Prostate gland (tissue), 2 donors: Measurements from ENCODE around the gene EPS8. TPM values are rescaled to one million over a fixed set of nuclear protein-coding genes. Genes with fewer than 3 reads are reported as not detected.

ENCODE experiments used
- DNase-seq: peaks from one replicate; pipeline ENCODE4 v3.0.0-alpha.2; 2019; ENCODE audit warnings: low spot score
- H3K27ac ChIP-seq, 2 donors: fragments of 200-600 bp; sonication (generic); 2 replicates each; pipeline ENCODE4 v1.5.1; 2017 to 2019
- H3K27me3 ChIP-seq: fragments of 200-600 bp; sonication (generic); replicated peaks from 2 replicates; pipeline ENCODE4 v1.5.1; 2019; ENCODE audit not compliant: insufficient read depth
- H3K36me3 ChIP-seq, 2 donors: fragments of 200-600 bp; sonication (generic); 1 replicate in 1 of 2; 2 replicates in 1 of 2; pipeline versions ENCODE4 v1.5.1 to v1.8.1; 2017 to 2019
- H3K4me1 ChIP-seq: fragments of 200-600 bp; sonication (generic); replicated peaks from 2 replicates; pipeline ENCODE4 v1.5.1; 2019
- H3K4me3 ChIP-seq, 2 donors: fragments of 200-600 bp; sonication (generic); 2 replicates each; pipeline ENCODE4 v1.5.1; 2017 to 2019
- H3K9me3 ChIP-seq: fragments of 200-600 bp; sonication (generic); 2 replicates; pipeline ENCODE4 v1.5.1; 2017
- POLR2A ChIP-seq: fragments of 450-650 bp; IDR thresholded peaks from one replicate; pipeline ENCODE4 v1.6.1; 2016; ENCODE audit warnings: antibody characterized with exemption, mild to moderate bottlenecking
- POLR2AphosphoS5 ChIP-seq: sonication (generic); formaldehyde crosslinking; IDR thresholded peaks from one replicate; pipeline ENCODE4 v1.6.1; 2017; ENCODE audit warnings: antibody characterized with exemption
- WGBS: methylation state at CpG from one replicate; pipeline ENCODE4 v1.1.5; 2018; 5-methylcytosine and 5-hydroxymethylcytosine counted together
- intact Hi-C: fragments of 100-400 bp; cut with DNase I; formaldehyde crosslinking; loops from one replicate; pipeline ENCODE4 v1.14.2; 2022
- total RNA-seq, 2 donors: library from RNA; depleted of rRNA; stranded (reverse); fragments of >200 nt; gene quantifications; one replicate each; pipeline ENCODE4 v1.1.0, GENCODE V29; 2016
- TF ChIP-seq, protein P1 (sequence below), 4 experiments: fragments of 200-600 bp in 2 of 4; fragments of 450-650 bp in 2 of 4; sonication (generic) in 2 of 4; IDR thresholded peaks; 1 replicate in 3 of 4; 2 replicates in 1 of 4; pipeline ENCODE4 v1.5.1; 2016 to 2019; ENCODE audit warnings: antibody characterized with exemption in 4 of 4, mild to moderate bottlenecking in 2 of 4, moderate library complexity in 2 of 4

Gene EPS8
- total RNA-seq, 2 donors from 2014 or later, result 47.5 to 67.4 TPM

GRCh38 chr12:15811214-15812127 is 22.3 kb upstream of the EPS8 start:
- Histone ChIP-seq H3K27ac (no peak overlapping the region), H3K4me3 (no peak overlapping the region), H3K27me3 (no peaks in the 10 kb centered on the region), H3K9me3 (no peaks in the 10 kb centered on the region), H3K4me1 (no peaks in the 10 kb centered on the region), H3K36me3 (no peaks in the 10 kb centered on the region)
- intact Hi-C loops, result no loop called here
- TF ChIP-seq, protein P1, sequence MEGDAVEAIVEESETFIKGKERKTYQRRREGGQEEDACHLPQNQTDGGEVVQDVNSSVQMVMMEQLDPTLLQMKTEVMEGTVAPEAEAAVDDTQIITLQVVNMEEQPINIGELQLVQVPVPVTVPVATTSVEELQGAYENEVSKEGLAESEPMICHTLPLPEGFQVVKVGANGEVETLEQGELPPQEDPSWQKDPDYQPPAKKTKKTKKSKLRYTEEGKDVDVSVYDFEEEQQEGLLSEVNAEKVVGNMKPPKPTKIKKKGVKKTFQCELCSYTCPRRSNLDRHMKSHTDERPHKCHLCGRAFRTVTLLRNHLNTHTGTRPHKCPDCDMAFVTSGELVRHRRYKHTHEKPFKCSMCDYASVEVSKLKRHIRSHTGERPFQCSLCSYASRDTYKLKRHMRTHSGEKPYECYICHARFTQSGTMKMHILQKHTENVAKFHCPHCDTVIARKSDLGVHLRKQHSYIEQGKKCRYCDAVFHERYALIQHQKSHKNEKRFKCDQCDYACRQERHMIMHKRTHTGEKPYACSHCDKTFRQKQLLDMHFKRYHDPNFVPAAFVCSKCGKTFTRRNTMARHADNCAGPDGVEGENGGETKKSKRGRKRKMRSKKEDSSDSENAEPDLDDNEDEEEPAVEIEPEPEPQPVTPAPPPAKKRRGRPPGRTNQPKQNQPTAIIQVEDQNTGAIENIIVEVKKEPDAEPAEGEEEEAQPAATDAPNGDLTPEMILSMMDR (IDR thresholded peaks at IDR 0.05), result no peak
- TF ChIP-seq POLR2AphosphoS5 (no peak), POLR2A (no peak)
- no peak for DNase-seq
- 80% methylated on average over 2 of the region's 2 CpGs for WGBS

GRCh38 chr12:15808652-15809051 is 19.5 kb upstream of the EPS8 start:
- TF ChIP-seq POLR2A (no peak), POLR2AphosphoS5 (no peak)
- TF ChIP-seq, protein P1 (IDR thresholded peaks at IDR 0.05), result no peak
- H3K4me1 ChIP-seq, result no peaks in the 10 kb centered on the region
- no peaks in the 10 kb centered on the region for H3K27me3 ChIP-seq
- H3K9me3 ChIP-seq, result no peaks in the 10 kb centered on the region
- DNase-seq, result no peak
- H3K36me3 ChIP-seq, result no peaks in the 10 kb centered on the region
- intact Hi-C loops, result no loop called here
- WGBS, result 13% methylated on average over 3 of the region's 3 CpGs
- H3K27ac ChIP-seq, result no peak overlapping the region
- H3K4me3 ChIP-seq, result no peak overlapping the region

- Histone ChIP-seq H3K4me3 (no peak overlapping the region), H3K36me3 (no peaks in the 10 kb centered on the region), H3K27ac (no peak overlapping the region), H3K4me1 (no peaks in the 10 kb centered on the region), H3K9me3 (no peaks in the 10 kb centered on the region), H3K27me3 (no peaks in the 10 kb centered on the region)
- intact Hi-C loops, result no loop called here
- WGBS, result 96% methylated on average over 2 of the region's 2 CpGs
- DNase-seq, result no peak
- TF ChIP-seq, protein P1 (IDR thresholded peaks at IDR 0.05), result no peak
Measured at GRCh38 chr12:15808250-15808649, 19.1 kb upstream of the EPS8 start.

DNA sequence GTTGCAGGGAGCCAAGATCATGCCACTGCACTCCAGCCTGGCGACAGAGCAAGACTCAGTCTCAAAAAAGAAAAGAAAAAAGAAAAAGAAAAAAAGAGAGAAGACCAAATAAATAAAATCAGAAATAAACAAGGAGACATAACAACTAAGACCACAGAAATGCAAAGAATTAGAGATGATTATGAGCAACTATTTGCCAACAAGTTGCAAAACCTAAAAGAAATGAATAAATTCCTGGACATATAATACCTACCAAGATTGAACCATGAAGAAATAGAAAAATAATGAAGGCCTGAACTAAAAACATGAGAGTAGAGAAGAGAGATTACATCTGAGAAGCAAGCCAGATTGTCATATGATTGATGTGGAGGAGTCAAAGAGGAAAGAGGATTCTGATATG is 17.6 kb upstream of the EPS8 start:
- H3K4me1 ChIP-seq, result no peaks in the 10 kb centered on the region
- intact Hi-C loops, result no loop called here
- no peak overlapping the region for H3K4me3 ChIP-seq
- no peak overlapping the region for H3K27ac ChIP-seq
- no peaks in the 10 kb centered on the region for H3K27me3 ChIP-seq
- WGBS, result 100% methylated on average over 1 of the region's 1 CpG
- no peaks in the 10 kb centered on the region for H3K9me3 ChIP-seq
- DNase-seq, result no peak
- TF ChIP-seq POLR2A, result no peak
- no peak for TF ChIP-seq POLR2AphosphoS5
- TF ChIP-seq, protein P1 (IDR thresholded peaks at IDR 0.05), result no peak
- H3K36me3 ChIP-seq, result no peaks in the 10 kb centered on the region
